ENCODE results near the gene CD207.

DNA sequence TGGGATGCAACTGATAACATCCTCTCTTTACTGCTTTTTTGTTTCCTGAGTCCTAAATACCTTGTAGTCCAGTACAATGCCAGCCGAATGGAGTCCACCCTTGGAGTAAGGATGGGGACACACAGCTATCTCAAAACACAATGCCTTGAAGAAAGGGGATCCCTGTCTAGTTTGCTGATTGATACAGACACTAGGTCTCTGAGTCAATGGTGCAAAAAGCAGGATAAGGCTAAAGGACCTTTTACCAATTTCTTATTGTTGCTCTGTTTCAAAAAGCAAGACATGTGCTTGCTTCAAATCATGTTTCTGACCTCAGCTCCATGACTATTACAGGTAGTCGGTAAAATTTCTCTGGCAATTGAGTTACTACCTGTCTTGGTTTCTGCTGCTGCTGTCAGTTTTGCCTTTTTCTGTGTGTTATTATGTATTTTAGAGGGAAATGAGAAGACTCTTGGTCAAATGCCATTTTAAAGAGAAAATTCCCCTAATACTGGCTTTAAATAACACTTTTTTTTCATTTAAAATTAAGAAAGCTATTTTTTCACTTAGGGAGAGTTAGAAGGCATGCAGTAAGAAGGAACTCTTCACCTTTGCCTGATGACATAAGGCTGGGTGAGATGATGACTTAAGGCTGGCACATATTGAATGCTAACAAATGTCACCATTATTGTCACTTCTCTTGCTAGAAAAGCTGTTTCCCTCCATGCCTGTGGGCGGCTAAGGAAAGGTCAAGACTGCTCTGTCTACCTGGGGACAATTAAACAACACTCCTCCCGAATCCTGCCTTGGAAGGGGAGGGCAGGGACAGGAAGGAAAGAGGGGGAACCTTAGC lies 40.2 kb downstream of the CD207 start:
- TF ChIP-seq EZH2 (IDR thresholded peaks at IDR 0.05; ENCODE audit: low read depth), result no peak
- TF ChIP-seq, protein P1, sequence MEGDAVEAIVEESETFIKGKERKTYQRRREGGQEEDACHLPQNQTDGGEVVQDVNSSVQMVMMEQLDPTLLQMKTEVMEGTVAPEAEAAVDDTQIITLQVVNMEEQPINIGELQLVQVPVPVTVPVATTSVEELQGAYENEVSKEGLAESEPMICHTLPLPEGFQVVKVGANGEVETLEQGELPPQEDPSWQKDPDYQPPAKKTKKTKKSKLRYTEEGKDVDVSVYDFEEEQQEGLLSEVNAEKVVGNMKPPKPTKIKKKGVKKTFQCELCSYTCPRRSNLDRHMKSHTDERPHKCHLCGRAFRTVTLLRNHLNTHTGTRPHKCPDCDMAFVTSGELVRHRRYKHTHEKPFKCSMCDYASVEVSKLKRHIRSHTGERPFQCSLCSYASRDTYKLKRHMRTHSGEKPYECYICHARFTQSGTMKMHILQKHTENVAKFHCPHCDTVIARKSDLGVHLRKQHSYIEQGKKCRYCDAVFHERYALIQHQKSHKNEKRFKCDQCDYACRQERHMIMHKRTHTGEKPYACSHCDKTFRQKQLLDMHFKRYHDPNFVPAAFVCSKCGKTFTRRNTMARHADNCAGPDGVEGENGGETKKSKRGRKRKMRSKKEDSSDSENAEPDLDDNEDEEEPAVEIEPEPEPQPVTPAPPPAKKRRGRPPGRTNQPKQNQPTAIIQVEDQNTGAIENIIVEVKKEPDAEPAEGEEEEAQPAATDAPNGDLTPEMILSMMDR (conservative IDR thresholded peaks at IDR 0.05), result no peak

Measured in PC-9 (cell line).